HL-60 (cell line): ENCODE data around the gene NXNL1.
A peak's percentile ranks its signal among the peaks of the same experiment; 100 is the strongest.

Source experiments
- DNase-seq, 2 experiments: peaks; one replicate each; pipeline ENCODE4 v3.0.0-alpha.2; 2010 to 2020; ENCODE audit warnings: low read depth in 1 of 2, low spot score in 1 of 2
- H3K27ac ChIP-seq: fragments of 250-450 bp; sonication (Bioruptor Pico); replicated peaks from 2 replicates; pipeline ENCODE4 v1.5.1; 2020; ENCODE audit warnings: mild to moderate bottlenecking, moderate library complexity
- H3K27me3 ChIP-seq: fragments of 250-450 bp; sonication (Bioruptor Pico); 2 replicates; pipeline ENCODE4 v1.5.1; 2021; ENCODE audit warnings: mild to moderate bottlenecking, moderate library complexity; ENCODE audit not compliant: insufficient read depth, poor library complexity, severe bottlenecking
- H3K4me3 ChIP-seq: replicated peaks from 2 replicates; pipeline ENCODE4 v1.5.1; 2011; ENCODE audit warnings: mild to moderate bottlenecking, control low read depth, low read length; ENCODE audit not compliant: insufficient read depth
- GABPA ChIP-seq: IDR thresholded peaks from 2 replicates; pipeline ENCODE4 v1.6.1; 2012; ENCODE audit warnings: low read depth
- POLR2AphosphoS5 ChIP-seq: IDR thresholded peaks from 2 replicates; pipeline ENCODE4 v1.6.1; 2012; ENCODE audit warnings: low read depth
- REST ChIP-seq: IDR thresholded peaks from 2 replicates; pipeline ENCODE4 v1.6.1; 2012; ENCODE audit warnings: low read depth; ENCODE audit not compliant: insufficient replicate concordance
- SPI1 ChIP-seq: IDR thresholded peaks from 2 replicates; pipeline ENCODE4 v1.6.1; 2012; ENCODE audit warnings: low read depth, mild to moderate bottlenecking, borderline replicate concordance
- TF ChIP-seq, protein P1 (sequence below): IDR thresholded peaks from one replicate; pipeline ENCODE4 v1.5.1; 2011; ENCODE audit warnings: low read length, control low read depth, inconsistent platforms; ENCODE audit not compliant: insufficient read depth

NXNL1 gene

DNA sequence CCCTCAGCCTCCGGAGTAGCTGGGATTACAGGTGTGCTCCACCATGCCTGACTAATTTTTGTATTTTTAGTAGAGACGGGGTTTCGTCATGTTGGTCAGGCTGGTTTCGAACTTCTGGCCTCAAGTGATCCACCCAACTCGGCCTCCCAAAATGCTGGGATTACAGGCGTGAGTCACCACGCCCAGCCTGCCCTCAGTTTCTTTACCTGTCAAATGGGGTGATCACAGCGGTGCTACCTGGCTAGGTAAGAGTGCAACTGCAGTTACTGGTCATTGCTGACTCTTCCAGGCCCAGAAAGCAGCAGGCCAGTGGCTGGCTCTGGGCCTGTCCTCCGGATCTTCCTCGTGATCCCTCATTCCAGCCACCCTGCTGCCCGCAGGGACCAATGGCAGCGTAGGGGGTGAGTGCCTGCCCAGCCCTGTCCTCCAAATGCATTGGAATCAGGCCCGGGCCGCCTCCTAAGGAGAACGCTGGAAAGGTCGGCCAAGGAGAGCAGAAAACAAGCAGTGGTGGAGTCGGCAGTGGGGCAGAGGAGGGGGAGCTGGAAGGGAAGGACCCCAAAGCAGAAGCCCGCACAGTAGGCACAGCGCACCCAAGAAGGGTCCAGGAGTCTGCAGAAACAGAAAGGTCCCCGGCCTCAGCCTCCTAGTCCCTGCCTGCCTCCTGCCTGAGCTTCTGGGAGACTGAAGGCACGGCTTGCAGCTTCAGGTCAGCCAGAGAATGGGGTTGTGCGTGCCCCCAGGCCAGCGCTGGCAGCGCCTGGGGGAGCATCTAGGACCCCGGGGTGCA, 7.8 kb upstream of the NXNL1 start:
- TF ChIP-seq POLR2AphosphoS5, result no peak
- TF ChIP-seq REST, result no peak
- TF ChIP-seq, protein P1, sequence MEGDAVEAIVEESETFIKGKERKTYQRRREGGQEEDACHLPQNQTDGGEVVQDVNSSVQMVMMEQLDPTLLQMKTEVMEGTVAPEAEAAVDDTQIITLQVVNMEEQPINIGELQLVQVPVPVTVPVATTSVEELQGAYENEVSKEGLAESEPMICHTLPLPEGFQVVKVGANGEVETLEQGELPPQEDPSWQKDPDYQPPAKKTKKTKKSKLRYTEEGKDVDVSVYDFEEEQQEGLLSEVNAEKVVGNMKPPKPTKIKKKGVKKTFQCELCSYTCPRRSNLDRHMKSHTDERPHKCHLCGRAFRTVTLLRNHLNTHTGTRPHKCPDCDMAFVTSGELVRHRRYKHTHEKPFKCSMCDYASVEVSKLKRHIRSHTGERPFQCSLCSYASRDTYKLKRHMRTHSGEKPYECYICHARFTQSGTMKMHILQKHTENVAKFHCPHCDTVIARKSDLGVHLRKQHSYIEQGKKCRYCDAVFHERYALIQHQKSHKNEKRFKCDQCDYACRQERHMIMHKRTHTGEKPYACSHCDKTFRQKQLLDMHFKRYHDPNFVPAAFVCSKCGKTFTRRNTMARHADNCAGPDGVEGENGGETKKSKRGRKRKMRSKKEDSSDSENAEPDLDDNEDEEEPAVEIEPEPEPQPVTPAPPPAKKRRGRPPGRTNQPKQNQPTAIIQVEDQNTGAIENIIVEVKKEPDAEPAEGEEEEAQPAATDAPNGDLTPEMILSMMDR, result no peak
- no peak for TF ChIP-seq GABPA
- TF ChIP-seq SPI1, result no peak
- no peak overlapping the region for H3K27ac ChIP-seq
- DNase-seq, result no peak
- peaks cover 3% of the 10 kb centered on the region for H3K27me3 ChIP-seq
- H3K4me3 ChIP-seq, result no peak overlapping the region

GRCh38 chr19:17467471-17468301, 7.0 kb upstream of the NXNL1 start:
- DNase-seq, result no peak
- H3K27me3 ChIP-seq, result peaks cover 3% of the 10 kb centered on the region
- TF ChIP-seq SPI1 (peak; percentile 28; the same call in 1 of the 2 replicates), GABPA (no peak)
- H3K27ac ChIP-seq, result no peak overlapping the region
- H3K4me3 ChIP-seq, result no peak overlapping the region

DNA sequence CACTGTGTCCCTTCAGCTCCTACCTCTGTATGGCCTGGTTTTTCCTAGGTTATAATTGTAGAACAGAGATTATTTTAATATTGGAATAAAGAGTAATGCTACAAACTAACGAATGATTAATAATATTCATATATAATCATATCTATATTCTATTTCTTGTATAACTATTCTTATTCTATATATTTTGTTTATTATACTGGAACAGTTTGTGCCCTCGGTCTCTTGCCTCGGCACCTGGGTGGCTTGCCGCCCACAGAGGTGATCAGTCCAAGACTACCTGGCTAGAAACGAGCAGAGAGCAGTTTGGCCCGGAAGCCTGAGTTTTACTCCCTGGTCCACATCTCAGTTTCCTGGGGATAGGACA, 5.7 kb upstream of the NXNL1 start:
- DNase-seq, result no peak
- no peak for TF ChIP-seq GABPA
- TF ChIP-seq REST, result no peak
- TF ChIP-seq POLR2AphosphoS5, result no peak
- TF ChIP-seq, protein P1, result no peak
- TF ChIP-seq SPI1, result no peak
- H3K4me3 ChIP-seq, result no peak overlapping the region
- no peak overlapping the region for H3K27ac ChIP-seq
- H3K27me3 ChIP-seq, result peaks cover 5% of the 10 kb centered on the region

GRCh38 chr19:17458970-17459369, 1.8 kb downstream of the NXNL1 start:
- Histone ChIP-seq H3K4me3 (no peak overlapping the region), H3K27ac (no peak overlapping the region), H3K27me3 (peaks cover 11% of the 10 kb centered on the region)
- TF ChIP-seq, protein P1, result no peak
- TF ChIP-seq REST, result no peak
- no peak for TF ChIP-seq GABPA
- no peak for TF ChIP-seq POLR2AphosphoS5
- no peak for TF ChIP-seq SPI1
- DNase-seq, result no peak
